Spleen (tissue), 11 donors: ENCODE measurements around the gene ZFAND4. TPM values are rescaled to one million over a fixed set of nuclear protein-coding genes. Genes with fewer than 3 reads are reported as not detected.

Experiments used
- DNase-seq: peaks from one replicate; pipeline ENCODE4 v3.0.0-alpha.2; 2020
- H3K27ac ChIP-seq, 8 donors: fragments of 200-600 bp; sonication (generic) in 7 of 8; 1 replicate in 4 of 8; 2 replicates in 4 of 8; pipeline versions ENCODE4 v1.5.0 to v1.8.0; 2016 to 2021; ENCODE audit warnings: inconsistent platforms in 4 of 8, mild to moderate bottlenecking in 4 of 8, moderate library complexity in 1 of 8
- H3K27me3 ChIP-seq, 7 donors: fragments of 200-600 bp; sonication (generic) in 6 of 7; replicated peaks in 1 of 7; 1 replicate in 4 of 7; 2 replicates in 3 of 7; pipeline versions ENCODE4 v1.5.0 to v1.8.0; 2016 to 2021; ENCODE audit warnings: inconsistent platforms in 3 of 7, mild to moderate bottlenecking in 1 of 7
- H3K36me3 ChIP-seq, 6 donors: fragments of 200-600 bp; sonication (generic) in 5 of 6; 1 replicate in 4 of 6; 2 replicates in 2 of 6; pipeline versions ENCODE4 v1.5.0 to v1.8.0; 2016 to 2021; ENCODE audit warnings: inconsistent platforms in 2 of 6
- H3K4me1 ChIP-seq, 6 donors: fragments of 200-600 bp; sonication (generic) in 5 of 6; 1 replicate in 3 of 6; 2 replicates in 3 of 6; pipeline versions ENCODE4 v1.5.0 to v1.8.0; 2016 to 2021; ENCODE audit warnings: inconsistent platforms in 3 of 6
- H3K4me3 ChIP-seq, 8 donors: fragments of 200-600 bp; sonication (generic) in 7 of 8; 1 replicate in 4 of 8; 2 replicates in 4 of 8; pipeline versions ENCODE4 v1.5.0 to v1.8.0; 2016 to 2021; ENCODE audit warnings: inconsistent platforms in 4 of 8, mild to moderate bottlenecking in 4 of 8, moderate library complexity in 2 of 8
- H3K9me3 ChIP-seq, 8 donors: fragments of 200-600 bp; sonication (generic) in 7 of 8; 1 replicate in 4 of 8; 2 replicates in 4 of 8; pipeline versions ENCODE4 v1.5.0 to v1.8.0; 2016 to 2021; ENCODE audit warnings: inconsistent platforms in 4 of 8
- CTCF ChIP-seq, 11 experiments: fragments of 200-600 bp in 7 of 11; fragments of 450-650 bp in 4 of 11; sonication (generic) in 4 of 11; IDR thresholded peaks in 8 of 11; conservative IDR thresholded peaks in 3 of 11; 1 replicate in 7 of 11; 2 replicates in 4 of 11; pipeline versions ENCODE4 v1.4.0 to v1.8.0; 2016 to 2021; ENCODE audit warnings: antibody characterized with exemption in 11 of 11, inconsistent platforms in 4 of 11, mild to moderate bottlenecking in 1 of 11
- POLR2A ChIP-seq, 3 donors: fragments of 450-650 bp; IDR thresholded peaks; one replicate each; pipeline ENCODE4 v1.5.1; 2017; ENCODE audit warnings: antibody characterized with exemption in 3 of 3, mild to moderate bottlenecking in 1 of 3
- POLR2AphosphoS5 ChIP-seq, 3 donors: sonication (generic); formaldehyde crosslinking; IDR thresholded peaks; one replicate each; pipeline ENCODE4 v1.5.1; 2017; ENCODE audit warnings: antibody characterized with exemption in 3 of 3
- WGBS, 5 donors: extraction: QIAGEN DNeasy Blood & Tissue Kit in 3 of 5; methylation state at CpG; one replicate each; pipeline versions ENCODE4 v1.1.5 to v1.1.7; 2013 to 2018; 5-methylcytosine and 5-hydroxymethylcytosine counted together
- intact Hi-C: fragments of 100-400 bp; cut with DNase I; formaldehyde crosslinking; loops from one replicate; pipeline ENCODE4 v1.15.0; 2023; ENCODE audit warnings: low total_unique reads
- polyA plus RNA-seq, 3 donors: library from polyadenylated mRNA; stranded (reverse); fragments of 200-250 nt; gene quantifications; one replicate each; pipeline ENCODE4 v1.2.1, GENCODE V29; 2013
- total RNA-seq, 7 donors: library from RNA; depleted of rRNA in 3 of 7; stranded (reverse); fragments of >200 nt in 3 of 7; fragmentation: NEBNext Ultra II Directional in 4 of 7; extraction: Animal tissue kit (Norgen Biotek cat#: 25700) in 4 of 7; gene quantifications; one replicate each; pipeline versions ENCODE4 v1.1.0 to v1.2.1, GENCODE V29; 2016 to 2021
- donor health status: healthy with polysubstance abuse.
- donor health status: DM: no; HTN: no; CAD: no; lungs with moderate emphysema.
- donor health status: DM: no; HTN: no; CAD: no.
- donor health status: Bipolar disorder and iron deficiency.
- donor health status: healthy.
- donor health status: DM: no; HTN: no; CAD: no.
- donor health status: DM: yes; HTN: yes; CAD: no.

The ZFAND4 gene
- total and polyA plus RNA-seq, 10 donors: 3.6 to 27.7 (median 18.4) TPM

- Histone ChIP-seq H3K9me3 (no peaks in the 10 kb centered on the region), H3K27me3 (no peaks in the 10 kb centered on the region), H3K36me3 (peaks cover 0 to 82% (median 19%) of the 10 kb centered on the region in 6 donors), H3K4me1 (no peaks in the 10 kb centered on the region), H3K27ac (no peak overlapping the region), H3K4me3 (no peak overlapping the region)
- WGBS, 5 donors: 95 to 100% (median 97%) methylated on average over 1 of the region's 1 CpG
- TF ChIP-seq POLR2AphosphoS5 (IDR thresholded peaks at IDR 0.05) (no peak), CTCF (IDR thresholded peaks at IDR 0.05 in 8 of 11, conservative IDR thresholded peaks at IDR 0.05 in 3 of 11) (no peak), POLR2A (IDR thresholded peaks at IDR 0.05) (no peak)
- DNase-seq: no peak
- intact Hi-C loops: no loop called here
Measured at GRCh38 chr10:45644527-45644926, 28.0 kb downstream of the ZFAND4 start.

DNA sequence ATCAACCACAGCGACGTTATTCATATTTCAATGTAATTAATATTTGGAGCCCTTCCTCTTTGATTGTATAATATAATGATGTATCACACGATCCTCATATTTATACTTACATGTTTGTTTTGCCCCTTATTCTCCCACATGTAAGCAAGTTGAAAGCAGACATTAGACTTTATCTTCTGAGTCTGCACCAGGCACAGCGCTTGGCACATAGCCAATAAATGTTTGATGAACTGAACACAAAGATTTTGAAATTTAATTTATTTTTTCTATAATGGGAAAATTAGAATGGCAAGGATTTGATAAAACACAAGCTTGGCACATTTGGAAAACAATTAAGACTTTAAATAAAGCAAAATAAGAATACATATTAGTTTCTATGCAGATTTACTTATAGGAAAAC is 31.6 kb downstream of the ZFAND4 start:
- H3K36me3 ChIP-seq: peaks cover 0 to 82% (median 10%) of the 10 kb centered on the region in 6 donors
- no peaks in the 10 kb centered on the region for H3K4me1 ChIP-seq
- TF ChIP-seq POLR2AphosphoS5 (IDR thresholded peaks at IDR 0.05) (no peak), POLR2A (IDR thresholded peaks at IDR 0.05) (no peak), CTCF (IDR thresholded peaks at IDR 0.05 in 8 of 11, conservative IDR thresholded peaks at IDR 0.05 in 3 of 11) (no peak)
- H3K27me3 ChIP-seq: no peaks in the 10 kb centered on the region
- intact Hi-C loops: no loop called here
- H3K4me3 ChIP-seq: no peak overlapping the region
- DNase-seq: no peak
- no peaks in the 10 kb centered on the region for H3K9me3 ChIP-seq
- WGBS, 5 donors: 94 to 97% (median 97%) methylated on average over 4 of the region's 4 CpGs
- no peak overlapping the region for H3K27ac ChIP-seq

- H3K9me3 ChIP-seq: peaks cover 0 to 4% (median 0%) of the 10 kb centered on the region in 8 donors
Measured at GRCh38 chr10:45640049-45640448, 32.5 kb downstream of the ZFAND4 start.

More at GRCh38 chr10:45640049-45640448, 32.5 kb downstream of the ZFAND4 start:
- no peaks in the 10 kb centered on the region for H3K4me1 ChIP-seq
- TF ChIP-seq POLR2A (IDR thresholded peaks at IDR 0.05): no peak
- no peak for TF ChIP-seq CTCF (IDR thresholded peaks at IDR 0.05 in 8 of 11, conservative IDR thresholded peaks at IDR 0.05 in 3 of 11)
- no peak for TF ChIP-seq POLR2AphosphoS5 (IDR thresholded peaks at IDR 0.05)
- H3K36me3 ChIP-seq: peaks cover 0 to 77% (median 9%) of the 10 kb centered on the region in 6 donors
- no peaks in the 10 kb centered on the region for H3K27me3 ChIP-seq
- H3K4me3 ChIP-seq: no peak overlapping the region
- no peak overlapping the region for H3K27ac ChIP-seq
- no peak for DNase-seq
- WGBS, 5 donors: 88 to 97% (median 95%) methylated on average over 1 of the region's 1 CpG
- intact Hi-C loops: no loop called here
